Esophagus squamous epithelium (tissue), 4 donors: ENCODE data around the gene BBS4.

Experiments
- CTCF ChIP-seq, 6 experiments: fragments of 450-650 bp in 4 of 6; fragments of 200-600 bp in 2 of 6; sonication (generic) in 2 of 6; IDR thresholded peaks; one replicate each; pipeline ENCODE4 v1.5.1; 2016 to 2019; ENCODE audit warnings: antibody characterized with exemption in 6 of 6, mild to moderate bottlenecking in 4 of 6, moderate library complexity in 4 of 6
- POLR2A ChIP-seq, 4 donors: fragments of 450-650 bp; IDR thresholded peaks; one replicate each; pipeline ENCODE4 v1.6.1; 2017; ENCODE audit warnings: antibody characterized with exemption in 4 of 4, mild to moderate bottlenecking in 4 of 4, moderate library complexity in 3 of 4

DNA sequence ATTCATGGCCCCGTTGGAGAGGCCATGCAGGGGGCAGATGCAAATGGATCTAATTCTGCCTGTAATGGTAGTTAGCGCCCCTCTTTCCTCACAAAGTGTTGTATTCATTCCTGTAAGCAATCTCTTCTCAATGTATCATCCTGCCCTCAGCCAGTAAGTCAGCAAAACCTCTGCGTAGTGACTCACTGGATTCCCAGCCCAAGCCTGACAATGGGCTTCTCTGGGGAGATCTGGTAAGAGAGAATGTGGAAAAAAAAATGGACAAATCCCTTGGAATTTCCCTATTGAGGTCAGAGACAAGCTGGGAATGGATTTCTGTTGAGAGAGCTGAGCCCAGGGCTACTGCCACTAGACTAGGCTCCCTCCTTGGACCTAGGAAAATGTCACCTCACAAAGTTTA lies 72.2 kb downstream of the BBS4 start:
- no peak for TF ChIP-seq POLR2A (IDR thresholded peaks at IDR 0.05)
- TF ChIP-seq CTCF (IDR thresholded peaks at IDR 0.05): no peak
